GM21526 (cell line): ENCODE results near the gene SDHAF2.
"Not testable (repeated sequence)": the region's sequence is repeated elsewhere in the genome, so short reads cannot be mapped to it uniquely, and the experiment has no call there.

Source experiments
- ATAC-seq: cut with Tn5 transposase; IDR thresholded peaks from one replicate; pipeline ENCODE4 v1.9.1; 2021; ENCODE audit warnings: moderate library complexity; ENCODE audit not compliant: unreplicated experiment, low FRiP score

Gene SDHAF2

DNA sequence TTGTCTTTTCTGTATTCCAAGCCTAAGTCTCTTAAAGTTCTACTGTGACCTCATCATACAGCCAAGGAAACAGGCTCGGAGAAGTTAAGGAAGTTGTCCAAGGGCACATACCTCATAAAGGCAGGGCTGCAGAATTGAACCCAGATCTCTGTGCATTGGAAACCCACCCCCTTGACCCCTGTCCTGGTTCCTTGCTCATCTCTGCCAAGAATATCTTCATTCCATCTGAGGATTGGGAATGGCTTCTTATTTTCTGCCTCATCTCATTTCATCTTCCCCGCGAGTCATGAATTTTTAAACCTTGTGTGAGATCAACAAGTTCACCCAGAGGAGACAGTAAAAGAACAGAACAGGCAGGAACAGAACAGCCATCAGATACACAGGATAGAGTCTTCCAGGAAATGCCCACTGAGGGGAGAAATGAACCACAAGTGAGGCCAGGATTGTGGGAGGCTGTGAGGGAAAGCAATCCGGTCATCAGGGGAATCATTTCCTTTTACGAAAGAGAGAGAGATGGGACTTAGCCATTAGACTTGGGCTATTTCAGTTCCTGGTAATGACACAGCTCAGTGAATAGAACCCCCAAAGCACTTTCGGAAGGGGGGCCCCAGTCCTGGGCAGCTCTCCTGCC, 44.2 kb downstream of the SDHAF2 start:
- no peak for ATAC-seq

DNA sequence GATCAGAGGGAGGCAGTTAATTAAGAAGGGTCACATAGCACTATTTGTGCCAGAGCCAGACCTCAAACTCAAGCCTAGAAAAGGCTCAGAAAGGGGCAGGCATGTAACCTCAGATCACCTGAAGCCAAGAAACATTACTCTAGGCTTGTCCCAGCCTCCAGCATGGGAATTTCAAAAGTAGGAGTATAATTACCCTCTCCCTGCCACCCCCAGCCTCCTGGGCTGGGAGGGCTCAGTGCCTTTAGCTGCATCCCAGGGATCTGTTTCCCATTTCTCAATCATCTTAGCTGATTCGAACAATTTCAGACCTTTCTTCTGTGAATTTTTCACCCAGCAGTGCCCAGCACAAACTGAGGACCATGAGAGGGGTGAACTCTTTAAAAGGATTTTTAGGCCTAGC, 45.5 kb downstream of the SDHAF2 start:
- ATAC-seq: no peak

DNA sequence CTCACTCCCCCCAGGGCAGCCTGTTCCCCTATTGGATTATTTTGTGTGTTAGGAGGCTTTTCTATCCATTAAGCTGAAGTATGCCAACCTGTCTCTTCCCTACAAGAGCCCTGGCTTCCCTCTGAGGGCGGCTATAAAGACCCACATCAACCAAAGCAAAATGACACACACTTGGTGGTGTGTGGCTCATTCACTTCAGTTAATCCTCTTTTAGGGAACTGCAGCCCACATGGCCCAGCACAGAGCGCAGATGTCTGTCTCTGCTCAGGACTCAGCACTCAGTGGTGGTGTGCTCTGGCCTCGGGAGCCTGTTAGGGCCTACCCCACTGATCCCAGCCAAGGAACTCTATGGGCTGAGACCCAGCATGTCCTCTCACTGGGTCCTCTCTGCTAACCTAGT, 46.4 kb downstream of the SDHAF2 start:
- no peak for ATAC-seq

DNA sequence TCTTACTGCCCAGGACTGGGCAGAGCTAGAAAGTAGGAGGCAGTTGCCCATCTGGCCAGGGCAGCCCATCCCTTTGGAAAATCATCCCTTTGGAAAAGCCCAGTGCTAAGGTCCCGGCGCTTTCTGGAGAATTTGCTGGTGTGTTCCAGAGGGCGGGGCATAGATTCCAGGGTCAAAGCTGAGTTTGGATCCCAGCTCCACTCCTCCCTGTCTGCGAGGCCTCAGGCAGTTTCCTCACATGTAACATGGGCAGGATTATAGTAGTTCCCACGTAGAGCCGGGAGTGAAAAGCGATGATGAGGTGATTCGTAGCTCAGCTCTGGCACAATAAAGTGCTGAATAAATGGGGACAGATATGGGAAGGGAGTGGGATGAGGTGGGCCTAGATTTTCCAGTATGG, 47.2 kb downstream of the SDHAF2 start:
- no peak for ATAC-seq

DNA sequence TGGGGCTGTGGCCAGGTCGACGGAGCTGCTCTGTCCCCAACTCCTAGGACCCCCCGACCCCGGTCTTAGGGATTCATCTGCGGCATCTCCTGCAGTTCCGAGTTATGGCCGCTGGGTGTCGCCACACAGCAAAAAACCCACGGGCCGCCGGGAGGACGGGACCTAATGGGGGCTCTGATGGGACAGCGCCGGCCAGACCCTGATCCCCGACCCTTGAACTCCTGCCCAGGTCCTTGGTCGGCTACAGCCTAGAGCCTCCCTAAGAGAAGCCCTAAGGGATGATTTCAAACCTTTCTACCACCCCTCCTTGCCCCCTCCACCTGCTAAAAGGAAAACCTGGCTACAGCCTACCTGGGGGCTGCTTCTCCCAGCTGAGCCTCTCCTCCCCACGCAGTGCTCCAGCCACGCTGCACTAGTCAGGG, 47.8 kb downstream of the SDHAF2 start:
- ATAC-seq: no peak

DNA sequence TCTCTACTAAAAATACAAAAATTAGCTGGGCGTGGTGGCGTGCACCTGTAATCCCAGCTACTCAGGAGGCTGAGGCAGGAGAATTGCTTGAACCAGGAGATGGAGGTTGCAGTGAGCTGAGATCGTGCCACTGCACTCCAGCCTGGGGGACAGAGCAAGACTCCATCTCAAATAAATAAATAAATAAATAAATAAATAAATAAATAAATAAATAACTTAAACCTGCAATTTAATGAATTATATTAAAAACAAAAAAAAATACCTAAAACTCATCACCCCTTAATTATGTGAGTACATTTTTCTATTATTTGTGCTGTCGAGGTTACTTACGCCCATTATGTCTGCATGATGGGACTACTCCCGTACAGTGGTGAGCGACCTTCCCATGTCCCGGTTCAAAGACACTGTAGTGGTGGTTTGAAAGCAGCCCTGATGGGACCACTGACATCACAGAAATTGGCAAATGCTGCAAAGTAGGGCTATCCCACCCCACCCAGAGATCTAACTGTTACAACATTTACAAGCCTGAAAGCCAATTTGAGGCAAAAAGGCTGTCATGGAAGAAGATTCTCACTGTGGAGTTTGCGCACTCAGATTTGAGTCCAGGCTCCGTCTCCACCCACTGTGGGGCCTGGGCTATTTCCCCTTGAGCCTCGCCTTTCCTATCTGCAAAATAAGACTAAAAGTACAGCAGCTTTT, 49.6 kb downstream of the SDHAF2 start:
- ATAC-seq: not testable (repeated sequence)

DNA sequence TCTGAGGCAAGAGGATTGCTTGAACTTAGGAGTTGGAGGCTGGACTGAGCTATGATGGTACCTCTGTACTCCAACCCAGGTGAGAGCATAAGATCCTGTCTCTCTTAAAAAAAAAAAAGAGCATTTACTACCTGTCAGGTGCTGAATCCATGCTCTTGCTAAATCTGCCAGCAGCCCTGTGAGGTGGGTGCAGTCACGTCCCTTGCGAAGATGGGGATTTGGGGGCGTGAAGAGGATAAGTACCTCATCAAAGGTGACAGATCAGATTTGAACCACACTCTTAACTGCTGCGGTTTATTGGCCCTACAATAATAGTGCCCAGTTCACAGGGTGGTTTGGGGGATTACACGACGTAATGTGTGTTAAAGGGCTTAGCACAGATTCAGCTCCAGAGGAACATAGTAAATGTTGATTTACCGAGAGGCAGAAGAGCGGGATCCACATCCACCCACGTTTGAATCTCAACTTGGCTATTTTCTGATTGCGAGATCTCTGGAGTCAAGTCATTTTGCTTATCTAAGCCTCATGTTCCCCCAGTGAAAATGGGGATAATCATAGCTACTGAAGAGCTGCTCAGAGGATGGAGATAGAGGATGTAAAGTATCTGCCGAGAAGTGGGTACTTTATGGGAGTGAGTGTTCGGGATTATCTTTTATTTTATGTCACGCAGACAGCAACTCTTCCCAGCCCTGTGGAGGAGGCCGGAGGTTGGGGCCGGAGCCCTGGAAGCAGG, 50.5 kb downstream of the SDHAF2 start:
- no peak for ATAC-seq

DNA sequence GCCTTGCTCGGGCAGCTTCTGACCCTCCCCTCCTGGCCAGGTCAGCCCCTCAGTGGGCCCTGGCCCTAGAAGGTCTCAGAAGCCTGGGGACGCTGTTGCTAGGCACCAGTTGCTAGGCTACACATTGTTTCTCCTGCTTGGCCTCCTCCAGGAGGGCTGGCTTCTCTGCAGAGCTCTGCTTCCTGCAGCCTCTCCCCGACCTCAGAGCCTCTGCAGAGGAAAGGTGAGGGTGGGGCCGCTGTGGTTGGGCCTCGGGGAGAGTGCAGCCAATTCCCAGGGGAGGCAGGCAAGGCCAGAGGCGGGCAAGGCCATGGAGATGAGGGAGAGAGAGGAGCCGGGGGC, 51.0 kb downstream of the SDHAF2 start:
- no peak for ATAC-seq

DNA sequence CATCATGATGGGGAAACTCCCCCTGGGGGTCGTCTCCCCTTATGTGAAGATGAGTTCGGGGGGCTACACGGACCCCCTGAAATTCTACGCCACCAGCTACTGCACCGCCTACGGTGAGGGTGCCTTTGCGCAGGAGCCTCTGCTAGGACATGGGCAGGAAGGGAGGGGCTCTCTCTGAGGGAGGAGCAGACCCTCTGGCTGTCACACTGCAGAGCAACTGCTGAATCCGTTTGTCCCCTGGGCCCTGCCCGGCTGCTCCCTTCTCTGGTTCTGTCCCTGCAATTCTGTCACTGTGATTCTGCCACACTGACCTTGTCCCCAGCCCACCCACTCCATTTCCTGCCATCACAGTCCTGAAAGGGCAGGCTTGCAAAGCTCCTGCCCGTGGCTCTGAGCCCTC, 51.9 kb downstream of the SDHAF2 start:
- no peak for ATAC-seq

DNA sequence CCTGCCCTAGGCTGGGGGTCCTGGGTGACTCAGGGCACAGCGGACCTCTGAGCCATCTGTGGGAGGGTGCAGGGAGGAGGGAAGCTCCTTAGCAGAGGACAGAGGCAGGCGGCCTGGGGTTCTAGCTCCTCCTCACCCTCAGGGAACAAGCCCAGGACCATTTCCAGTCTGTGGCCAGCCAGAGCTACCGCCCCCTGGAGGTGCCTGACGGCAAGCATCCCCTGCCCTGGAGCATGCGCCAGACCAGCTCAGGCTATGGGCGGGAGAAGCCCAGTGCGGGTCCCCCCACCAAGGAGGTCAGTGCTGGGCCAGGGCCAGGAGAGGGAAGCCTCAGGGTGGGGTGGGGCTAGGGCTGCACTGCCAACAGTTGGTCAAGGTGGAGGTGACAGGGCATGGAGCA, 52.6 kb downstream of the SDHAF2 start:
- no peak for ATAC-seq

DNA sequence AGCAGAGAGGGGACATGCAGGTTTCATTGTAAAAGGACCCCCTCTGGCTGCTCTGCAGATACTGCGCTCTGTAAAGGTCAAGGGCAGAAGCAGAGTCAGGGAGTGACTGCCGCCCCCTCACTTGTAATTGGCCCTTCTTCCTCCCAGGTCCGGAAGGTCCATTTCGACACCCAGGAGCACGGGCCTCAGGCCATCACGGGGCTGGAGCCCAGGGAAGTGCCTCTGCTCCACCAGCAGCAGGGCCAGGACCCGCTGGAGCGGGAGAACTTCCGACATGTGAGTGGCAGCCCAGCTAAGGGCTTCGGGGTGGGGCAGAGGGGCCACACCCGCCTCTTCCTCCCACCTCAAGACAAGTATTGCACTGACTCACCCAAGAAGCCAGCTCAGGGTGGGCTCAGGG, 54.6 kb downstream of the SDHAF2 start:
- no peak for ATAC-seq

DNA sequence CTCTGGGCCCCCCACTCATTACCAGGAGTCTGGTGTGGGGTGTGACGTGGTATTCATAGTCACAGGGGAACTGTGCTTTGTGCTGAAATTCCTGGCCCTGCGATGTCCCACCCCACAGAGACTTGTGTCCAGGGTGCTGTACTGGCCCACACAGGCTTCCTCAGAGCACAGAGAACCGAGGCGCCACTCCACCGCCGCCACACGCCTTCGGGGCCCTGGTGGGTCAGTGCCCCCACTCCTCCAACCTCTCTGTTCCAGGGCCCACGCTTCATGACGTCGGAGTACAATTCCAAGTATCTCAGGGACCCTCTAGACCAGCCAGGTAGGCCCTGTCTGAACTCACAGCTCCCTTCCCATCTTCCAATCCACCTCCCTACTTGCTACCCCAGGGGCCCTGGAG, 55.2 kb downstream of the SDHAF2 start:
- no peak for ATAC-seq

DNA sequence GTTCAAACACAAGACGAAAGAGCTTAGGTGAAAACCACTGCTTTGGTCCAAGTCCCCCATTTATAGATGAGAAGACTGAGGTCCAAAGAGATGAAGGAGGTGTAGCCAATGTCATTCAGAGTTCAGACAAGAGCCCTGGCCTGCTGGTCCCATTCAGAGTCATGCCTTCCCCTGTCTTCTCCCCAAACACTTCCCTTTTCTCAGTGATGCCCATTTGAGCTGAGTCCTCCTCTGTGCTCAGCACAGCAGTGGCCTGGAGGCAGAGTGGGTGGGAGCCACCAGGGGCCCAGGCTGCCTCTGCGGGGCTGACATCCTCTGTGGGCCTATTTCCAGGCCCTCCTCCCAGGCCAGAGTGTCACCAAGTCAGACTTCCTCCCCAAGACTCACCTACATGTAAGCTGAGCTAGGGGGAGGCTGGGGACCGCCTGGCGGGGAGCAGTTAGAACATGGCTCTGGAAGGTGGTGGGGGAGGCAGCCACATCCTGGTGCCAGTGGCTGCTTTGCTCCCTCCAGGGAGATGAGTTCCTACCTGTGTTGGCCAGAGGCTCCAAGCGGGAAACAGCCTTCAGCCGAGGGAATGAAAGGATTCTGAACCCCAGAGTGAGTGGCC, 56.2 kb downstream of the SDHAF2 start:
- ATAC-seq: no peak

DNA sequence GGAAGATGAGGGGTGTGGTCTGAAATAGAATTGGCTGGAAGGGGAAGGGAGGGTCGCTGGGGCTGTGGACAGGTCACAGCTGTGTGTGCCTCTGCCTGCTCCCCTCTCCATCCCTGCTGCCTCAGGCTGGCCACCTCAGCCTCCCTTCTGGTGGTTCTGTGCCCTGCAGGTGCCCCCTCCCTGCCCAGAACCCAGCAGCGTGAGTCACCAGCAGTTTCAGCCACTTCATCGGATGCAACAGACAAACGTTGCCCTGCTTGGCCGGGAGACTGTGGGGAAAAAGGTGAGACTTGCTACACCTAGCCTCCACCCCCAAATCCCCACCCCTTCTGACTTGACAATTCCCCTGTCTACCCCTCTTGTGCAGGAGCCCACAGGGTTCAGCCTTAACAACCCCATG, 56.9 kb downstream of the SDHAF2 start:
- no peak for ATAC-seq

DNA sequence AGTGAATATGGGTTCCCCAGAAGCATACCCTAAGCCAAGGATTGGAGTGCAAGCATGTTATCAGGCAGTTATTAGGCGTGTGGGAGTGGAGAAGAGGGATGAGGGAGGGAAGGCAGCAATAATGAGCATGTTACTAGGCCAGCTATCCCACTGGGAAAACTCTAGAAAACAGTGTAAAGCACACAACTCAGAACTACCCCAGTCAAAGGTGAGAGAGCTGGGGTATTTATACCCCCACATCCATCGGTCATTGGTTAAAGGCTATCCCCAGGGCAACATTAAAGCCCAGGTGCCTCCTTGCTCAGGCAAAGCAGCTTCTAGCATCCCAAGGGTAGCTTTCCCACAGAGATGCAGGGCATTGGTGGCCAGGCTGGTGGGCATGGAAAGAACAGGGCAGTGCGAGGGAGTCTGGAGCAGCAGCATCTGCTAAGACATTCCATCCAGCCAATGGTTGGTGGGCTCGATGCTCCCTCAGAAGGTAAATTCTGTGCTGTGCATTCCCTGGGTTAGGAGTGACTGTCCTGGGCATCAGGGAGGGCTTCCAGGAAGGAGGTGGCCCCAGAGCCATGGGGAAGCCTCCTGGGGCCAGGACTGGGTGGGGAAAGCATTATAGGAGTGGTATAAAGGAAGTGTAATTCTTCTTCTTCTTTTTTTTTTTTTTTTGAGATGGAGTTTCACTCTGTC, 57.6 kb downstream of the SDHAF2 start:
- no peak for ATAC-seq

DNA sequence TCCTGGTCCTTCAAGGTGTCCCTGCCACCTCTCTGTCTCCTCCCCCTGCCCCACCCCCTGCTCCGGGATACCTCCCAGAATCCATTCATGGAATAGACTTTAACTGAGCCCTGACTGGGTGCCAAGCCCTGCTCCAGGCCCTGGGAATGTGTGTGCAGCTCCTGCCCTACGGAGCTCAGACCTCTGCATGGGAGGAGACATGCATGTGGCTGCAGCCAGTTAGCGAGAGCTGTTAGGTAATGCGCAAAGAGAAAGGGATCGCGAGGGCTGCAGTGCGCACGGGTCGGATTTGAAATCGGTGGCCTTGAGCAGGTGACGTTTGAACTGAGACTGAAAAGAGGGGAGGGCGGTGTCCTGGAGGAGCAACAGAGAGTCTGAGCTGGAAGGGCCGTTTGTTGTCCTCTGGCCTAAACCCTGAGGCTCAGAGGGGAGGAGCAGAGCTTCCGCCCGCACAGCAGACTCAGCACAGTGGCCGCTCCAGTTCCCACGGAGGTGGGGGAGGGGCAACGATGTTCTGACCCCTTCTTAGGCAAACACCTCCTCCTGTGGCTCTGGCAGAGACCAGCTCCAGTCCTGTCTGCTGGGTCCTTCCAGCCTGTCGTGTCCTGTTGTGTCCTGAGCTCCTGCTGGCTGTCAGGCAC, 58.8 kb downstream of the SDHAF2 start:
- no peak for ATAC-seq

DNA sequence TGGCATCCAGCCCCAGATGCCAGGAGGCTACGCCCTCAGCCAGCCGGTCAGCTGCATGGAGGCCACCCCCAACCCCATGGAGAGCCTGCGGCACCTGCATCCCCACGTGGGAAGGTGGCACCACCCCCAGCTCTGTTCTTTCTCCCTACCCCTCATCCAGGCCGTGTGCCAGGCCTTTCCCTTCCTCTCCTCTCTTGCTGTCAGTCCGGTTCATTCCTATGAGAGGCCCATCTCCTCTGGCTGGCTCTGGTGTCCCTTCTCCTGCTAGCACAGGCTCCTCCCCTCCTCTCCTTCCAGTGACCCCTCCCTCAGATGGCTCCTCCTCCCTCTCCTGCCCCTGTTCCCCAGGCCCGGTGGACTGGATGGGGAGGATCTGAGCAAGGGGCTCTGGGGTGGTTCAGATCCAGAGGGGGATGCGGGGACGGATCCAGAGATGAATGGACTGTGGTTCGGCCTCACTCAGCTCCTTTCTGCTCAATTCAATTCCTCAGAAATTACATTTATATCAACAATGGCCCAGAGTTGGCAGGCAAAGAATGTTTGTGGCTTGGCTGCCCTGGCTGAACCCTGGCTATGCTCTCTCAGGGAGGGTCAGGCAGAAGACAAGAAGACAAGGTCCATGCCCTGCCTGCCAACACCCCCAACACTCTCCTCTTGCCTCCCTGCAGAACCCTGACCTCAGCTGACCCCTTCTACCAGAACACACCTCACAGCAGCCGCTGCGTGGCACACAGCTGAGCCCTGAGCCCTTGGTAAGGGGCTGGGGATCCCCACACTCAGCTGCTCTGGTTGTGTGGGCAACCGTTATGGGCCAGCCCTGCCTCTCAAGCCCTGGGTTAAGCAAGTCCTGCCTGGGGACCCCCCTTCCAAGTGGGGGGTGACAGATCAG, 60.2 kb downstream of the SDHAF2 start:
- no peak for ATAC-seq

DNA sequence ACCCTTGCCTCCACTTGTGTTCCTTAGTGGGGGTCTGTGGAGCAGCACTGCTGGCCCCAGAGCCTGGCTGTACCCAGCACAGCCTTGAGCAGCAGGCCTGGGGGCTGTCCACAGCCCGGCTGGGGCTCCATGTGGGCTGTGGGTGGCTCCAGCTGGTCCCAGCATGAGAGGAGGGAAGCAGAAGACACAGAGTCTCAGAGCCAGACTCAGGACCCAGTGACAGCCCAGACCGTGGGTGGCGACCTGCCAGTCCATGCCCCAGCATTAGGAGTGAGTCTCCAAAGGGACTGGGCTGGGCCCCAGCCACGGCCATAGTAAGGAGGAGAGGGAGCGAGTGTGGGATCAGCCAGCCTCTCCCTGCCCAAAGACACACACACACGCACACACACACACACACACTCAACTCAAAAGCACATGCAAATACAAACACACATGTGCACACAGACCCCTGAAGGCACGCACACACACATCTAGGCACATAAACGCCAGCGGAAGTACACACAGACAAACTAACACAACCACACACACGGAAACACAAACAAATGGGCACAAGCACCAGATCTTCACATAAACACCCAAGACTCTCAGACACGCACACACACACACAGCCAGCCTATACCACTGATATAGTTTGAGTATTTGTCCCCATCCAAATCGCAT, 61.9 kb downstream of the SDHAF2 start:
- no peak for ATAC-seq

DNA sequence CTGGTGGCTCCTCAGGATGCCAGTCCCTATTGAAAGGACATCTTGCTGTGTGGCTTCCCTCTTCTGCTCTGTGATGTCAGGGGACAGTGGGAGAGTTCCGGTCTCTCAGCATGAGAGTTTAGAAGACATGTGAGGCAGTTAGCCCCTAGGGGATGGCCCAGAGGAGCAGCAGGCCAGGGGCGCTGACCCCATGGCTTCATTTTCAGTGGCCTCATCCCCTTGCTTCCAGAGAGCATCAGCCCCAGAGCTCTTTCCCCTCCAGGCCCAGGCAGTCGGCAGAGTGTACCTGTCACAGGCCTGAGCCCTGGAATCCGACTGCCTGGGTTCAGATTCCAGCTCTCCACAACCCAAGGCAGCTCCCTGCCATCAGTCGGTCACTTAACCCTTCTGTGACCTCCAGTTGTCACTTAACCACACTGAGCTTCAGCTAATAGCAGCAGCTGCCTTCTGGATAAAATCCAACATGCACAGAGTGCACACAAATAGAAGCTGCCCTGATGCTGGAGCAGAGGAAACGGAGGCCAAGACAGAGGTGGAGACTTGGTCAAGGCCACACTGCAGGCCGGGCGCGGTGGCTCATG, 64.5 kb downstream of the SDHAF2 start:
- ATAC-seq: no peak
